SIG-M5 treated with dmso at 0.1 percent for 504 hours (cell line): ENCODE measurements around the gene IL27RA.

Experiments
- DNase-seq: peaks from one replicate; lab custom pipeline; 2025; ENCODE audit not compliant: unreplicated experiment; lab: John Stamatoyannopoulos, UW

The IL27RA gene

DNA sequence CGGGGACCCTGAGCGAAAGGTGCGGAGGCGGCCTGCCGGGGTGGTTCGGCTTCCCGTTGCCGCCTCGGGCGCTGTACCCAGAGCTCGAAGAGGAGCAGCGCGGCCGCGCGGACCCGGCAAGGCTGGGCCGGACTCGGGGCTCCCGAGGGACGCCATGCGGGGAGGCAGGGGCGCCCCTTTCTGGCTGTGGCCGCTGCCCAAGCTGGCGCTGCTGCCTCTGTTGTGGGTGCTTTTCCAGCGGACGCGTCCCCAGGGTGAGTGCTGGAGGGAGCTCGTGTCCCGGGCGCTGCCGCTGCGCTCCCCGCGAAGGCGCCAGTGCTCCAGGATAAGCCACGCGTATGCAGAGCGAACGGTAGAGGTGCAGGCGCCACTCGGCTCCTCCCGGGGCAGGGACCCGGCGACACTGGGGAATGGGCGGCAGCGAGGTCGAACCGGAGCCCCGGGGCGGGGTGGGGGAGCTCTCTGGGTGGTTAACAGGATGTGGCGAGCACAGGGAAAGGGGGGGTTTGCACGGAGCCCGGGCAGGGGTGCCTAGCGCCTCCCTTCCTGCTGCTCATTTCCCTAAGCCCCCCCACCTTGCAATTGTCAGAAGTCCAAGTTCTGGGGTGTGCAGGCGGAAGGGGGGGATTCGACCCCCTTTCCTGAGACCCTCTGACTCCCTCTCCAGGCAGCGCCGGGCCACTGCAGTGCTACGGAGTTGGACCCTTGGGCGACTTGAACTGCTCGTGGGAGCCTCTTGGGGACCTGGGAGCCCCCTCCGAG, at the start of gene IL27RA:
Gene IL27RA (plus strand): TSS at position 44 of the 762 bp plus-strand sequence. CDS start 111 bp downstream, at position 155.
- DNase-seq: peak; percentile 67

- no peak for DNase-seq
These were observed 49.5 kb upstream of the IL27RA start for GRCh38 chr19:13981988-13982501.

DNA sequence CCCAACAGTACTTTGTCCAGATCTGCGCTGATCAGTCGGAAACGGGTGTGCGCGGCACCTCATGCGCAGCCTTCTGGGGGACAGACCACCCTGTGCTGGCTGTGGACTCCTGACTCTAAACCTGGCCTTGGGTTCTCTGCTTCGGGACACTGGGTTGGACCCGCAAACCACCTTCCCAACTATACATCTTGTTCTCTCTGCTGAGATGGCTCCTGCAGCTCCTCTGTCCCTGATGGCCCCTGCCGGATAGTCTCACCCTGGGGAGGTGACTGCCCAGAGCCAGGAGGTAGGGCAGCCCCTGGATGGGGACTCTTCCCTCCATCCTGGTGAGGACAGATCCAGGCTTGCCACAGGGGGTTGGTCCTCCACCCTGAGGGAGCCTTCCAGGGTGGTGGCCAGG, 48.8 kb upstream of the IL27RA start:
- DNase-seq: no peak

GRCh38 chr19:13983213-13983889, 48.2 kb upstream of the IL27RA start:
- DNase-seq: no peak

GRCh38 chr19:13984186-13984585, 47.4 kb upstream of the IL27RA start:
- no peak for DNase-seq

DNA sequence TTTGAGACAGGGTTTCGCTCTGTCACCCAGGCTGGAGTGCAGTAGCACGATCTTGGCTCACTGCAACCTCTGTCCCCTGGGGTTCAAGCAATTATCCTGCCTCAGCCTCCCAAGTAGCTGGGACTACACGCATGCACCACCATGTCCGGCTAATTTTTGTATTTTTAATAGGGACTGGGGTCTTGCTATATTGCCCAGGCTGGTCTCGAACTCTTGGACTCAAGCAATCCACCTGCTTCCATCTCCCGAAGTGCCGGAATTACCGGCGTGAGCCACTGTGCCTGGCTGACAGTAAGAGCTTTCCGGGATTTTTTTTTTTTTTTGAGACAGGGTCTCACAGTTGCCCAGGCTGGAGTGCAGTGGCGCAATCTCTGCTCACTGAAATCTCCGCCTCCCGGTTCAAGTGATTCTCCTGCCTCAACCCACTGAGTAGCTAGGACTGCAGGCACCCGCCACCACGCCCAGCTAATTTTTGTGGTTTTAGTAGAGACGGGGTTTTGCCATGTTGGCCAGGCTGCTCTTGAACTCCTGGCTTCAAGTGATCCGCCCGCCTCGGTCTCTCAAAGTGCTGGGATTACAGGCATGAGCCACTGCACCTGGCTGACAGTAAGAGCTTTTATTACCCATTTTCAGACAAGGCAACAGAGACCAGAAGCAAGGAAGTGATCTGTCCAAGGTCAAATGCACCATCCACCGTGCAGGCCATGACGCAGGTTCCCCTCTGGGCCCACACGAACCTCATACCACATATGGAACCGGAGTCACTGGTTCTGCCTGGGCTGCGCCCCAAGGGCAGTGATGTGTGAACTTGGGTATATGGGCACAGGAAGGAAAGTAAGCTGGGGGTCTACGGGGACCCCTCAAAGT, 46.5 kb upstream of the IL27RA start:
- peak; percentile 15 for DNase-seq

DNA sequence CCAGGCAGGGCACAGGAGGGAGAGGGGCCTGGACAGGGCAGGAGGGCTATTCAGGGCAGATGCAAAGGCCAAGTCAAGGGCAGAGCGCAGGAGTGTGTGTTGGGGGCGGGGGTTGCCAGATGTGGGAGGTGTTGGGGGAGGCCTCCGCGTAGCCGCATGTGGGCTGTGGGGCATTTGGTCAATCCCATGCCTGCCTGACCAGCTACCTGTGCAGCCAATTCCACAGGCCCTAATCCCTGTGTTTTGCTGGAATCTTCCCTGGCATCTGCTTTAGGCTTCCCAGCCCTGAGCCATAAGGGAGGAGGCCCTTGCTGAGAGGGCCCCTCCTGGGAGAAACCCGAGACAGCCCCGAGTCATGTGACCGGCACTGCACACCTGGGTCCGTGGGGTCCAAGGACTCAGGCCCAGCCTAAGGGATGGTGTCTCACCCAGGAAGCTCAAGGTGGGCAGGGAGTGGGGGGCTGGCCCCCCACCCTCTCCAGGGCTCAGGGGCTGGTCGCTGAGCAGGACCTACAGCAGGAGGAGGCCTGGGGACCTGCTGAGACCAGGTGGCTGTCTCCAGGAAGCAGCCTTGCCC, 45.7 kb upstream of the IL27RA start:
- no peak for DNase-seq

- peak; percentile 89 for DNase-seq
These were observed 45.1 kb upstream of the IL27RA start for GRCh38 chr19:13986348-13986904.

DNA sequence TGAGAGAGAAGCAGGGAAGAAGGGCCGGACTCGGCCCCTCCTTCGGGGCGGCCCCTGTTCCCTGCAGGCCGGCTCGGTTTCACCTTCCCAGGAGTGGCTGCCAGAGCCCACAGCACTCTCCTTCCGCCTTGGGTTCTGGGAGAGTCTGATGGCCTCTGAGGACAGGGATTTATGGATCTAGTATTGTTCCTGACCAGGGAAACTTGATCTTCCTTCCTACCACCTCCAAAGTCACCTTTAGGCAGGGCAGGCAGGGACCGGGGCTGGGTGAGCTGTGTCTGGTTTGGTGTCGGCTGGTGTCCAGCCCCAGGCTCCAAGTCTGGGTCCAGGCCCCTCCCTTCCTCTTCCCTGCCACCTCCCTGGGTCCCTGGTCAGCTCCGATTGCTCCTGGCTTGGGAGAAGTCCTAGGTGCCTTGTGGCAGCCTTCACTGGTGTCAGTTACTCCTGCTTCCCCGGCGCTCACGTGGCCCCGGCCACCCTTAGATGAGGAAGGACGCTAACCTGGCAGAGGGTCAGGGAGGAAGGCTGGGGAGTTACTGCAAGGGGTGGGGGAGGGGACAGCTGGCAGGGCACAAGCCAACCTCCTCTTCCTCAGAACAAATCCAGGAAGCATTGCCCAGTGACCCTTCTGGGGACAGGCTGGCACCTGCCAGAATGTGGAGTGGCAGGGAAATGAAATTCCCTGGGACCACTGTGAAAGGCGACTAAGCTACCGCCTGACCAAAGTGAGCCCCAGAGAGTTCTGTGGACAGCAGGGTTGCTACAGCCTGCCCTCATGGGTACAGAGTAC, 44.3 kb upstream of the IL27RA start:
- no peak for DNase-seq

- no peak for DNase-seq
These were observed 42.1 kb upstream of the IL27RA start for GRCh38 chr19:13989487-13989886.

DNA sequence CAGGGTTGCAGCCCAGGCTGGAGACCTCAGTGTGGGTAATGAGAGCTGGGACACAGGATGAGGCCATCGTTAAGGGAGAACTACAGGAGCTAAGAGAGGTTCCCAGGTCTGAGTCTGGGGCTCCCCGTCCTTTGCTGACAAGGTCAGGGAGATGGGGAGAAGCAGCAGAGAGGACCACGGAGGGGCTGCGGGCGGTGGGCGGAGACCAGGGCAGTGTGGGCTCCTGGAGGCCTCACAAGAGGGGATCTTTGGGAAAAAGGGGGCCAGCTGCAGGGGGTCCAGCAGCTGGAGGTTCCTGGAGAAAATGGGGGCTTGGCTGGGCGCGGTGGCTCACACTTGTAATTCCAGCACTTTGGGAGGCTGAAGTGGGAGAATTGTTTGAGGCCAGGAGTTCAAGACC, 41.5 kb upstream of the IL27RA start:
- DNase-seq: no peak

DNA sequence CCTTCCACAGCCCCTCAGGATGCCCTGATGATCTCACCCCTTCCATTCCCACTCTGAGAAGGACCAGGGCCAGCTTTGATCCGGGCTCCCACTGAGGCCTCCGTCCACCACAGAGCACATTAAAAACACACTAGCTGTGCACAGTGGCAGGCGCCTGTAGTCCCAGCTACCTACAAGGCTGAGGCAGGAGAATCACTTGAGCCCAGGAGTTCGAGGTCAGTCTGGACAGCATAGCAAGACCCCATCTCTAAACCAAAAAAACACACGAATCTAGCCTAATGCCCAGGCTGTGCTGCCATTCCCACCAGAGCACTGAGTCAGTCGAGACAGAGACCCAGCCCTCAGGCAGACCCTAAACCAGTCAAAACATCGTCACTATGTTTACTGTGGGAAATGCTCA, 39.5 kb upstream of the IL27RA start:
- DNase-seq: no peak

GRCh38 chr19:13993590-13994300, 37.8 kb upstream of the IL27RA start:
- DNase-seq: no peak

- no peak for DNase-seq
These were observed 36.4 kb upstream of the IL27RA start for GRCh38 chr19:13995017-13995728.

- no peak for DNase-seq
These were observed 35.4 kb upstream of the IL27RA start for GRCh38 chr19:13995878-13996765.

- no peak for DNase-seq
These were observed 34.5 kb upstream of the IL27RA start for GRCh38 chr19:13996928-13997630.

DNA sequence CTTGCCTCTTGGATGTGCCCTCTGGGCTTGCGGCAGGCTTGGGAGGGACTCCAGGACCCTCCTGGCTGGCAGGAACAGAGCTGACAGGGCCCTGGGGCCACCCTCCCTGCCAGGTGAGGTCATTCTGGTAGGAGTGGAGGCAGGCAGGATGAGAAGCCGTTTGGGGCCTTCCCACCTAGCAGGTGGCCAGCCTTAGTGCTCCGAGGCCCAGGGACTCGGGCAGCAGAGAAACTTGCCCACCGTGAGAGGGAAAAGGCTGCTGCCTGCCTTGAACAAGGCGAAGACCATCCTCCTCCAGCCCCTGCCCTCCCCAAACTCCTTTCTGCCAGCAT, 34.0 kb upstream of the IL27RA start:
- no peak for DNase-seq
